ENCODE data around the gene PA2G4.
A peak's percentile ranks its signal among the peaks of the same experiment; 100 is the strongest.

The PA2G4 gene

DNA sequence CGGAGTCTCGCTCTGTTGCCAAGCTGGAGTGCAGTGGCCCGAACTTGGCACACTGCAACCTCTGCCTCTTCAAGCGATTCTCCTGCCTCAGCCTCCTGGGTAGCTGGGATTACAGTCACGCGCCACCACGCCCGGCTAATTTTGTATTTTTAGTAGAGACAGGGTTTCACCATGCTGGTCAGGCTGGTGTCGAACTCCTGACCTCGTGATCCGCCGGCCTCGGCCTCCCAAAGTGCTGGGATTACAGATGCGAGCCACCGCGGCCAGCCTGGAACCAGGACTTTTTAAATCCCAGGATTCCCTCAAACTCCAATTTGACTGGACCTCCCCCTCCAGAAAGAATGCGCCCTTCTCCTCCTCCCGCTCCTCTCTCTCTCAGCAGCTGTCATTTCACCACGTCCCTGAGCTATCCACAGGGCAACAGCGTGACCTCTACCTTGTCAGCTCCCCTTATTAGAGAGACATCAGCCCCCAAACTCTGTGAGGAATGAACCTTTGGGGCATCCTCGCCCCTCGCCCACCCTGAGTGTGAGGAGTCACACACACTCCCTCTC, 25.7 kb downstream of the PA2G4 start:
- Histone ChIP-seq H3K36me3 (ENCODE audit: control insufficient read depth, insufficient read depth, low read length) (peaks cover 10% of the 10 kb centered on the region), H3K27me3 (replicated peaks; ENCODE audit: control insufficient read depth, insufficient read depth, low read length) (no peaks in the 10 kb centered on the region), H3K4me3 (replicated peaks; ENCODE audit: low read depth, low read length) (peak overlapping the region; percentile 76)
- TF ChIP-seq CTCF (IDR thresholded peaks at IDR 0.05; ENCODE audit: insufficient read depth, low read length, poor library complexity, severe bottlenecking) = no peak
- DNase-seq (ENCODE audit: extremely low read depth, insufficient read length) = no peak

GRCh38 chr12:56130876-56131275, 26.5 kb downstream of the PA2G4 start:
- peaks cover 10% of the 10 kb centered on the region for H3K36me3 ChIP-seq (ENCODE audit: control insufficient read depth, insufficient read depth, low read length)
- no peak for TF ChIP-seq CTCF (IDR thresholded peaks at IDR 0.05; ENCODE audit: insufficient read depth, low read length, poor library complexity, severe bottlenecking)
- no peaks in the 10 kb centered on the region for H3K27me3 ChIP-seq (replicated peaks; ENCODE audit: control insufficient read depth, insufficient read depth, low read length)
- no peak for DNase-seq (ENCODE audit: extremely low read depth, insufficient read length)
- no peak overlapping the region for H3K4me3 ChIP-seq (replicated peaks; ENCODE audit: low read depth, low read length)

- H3K36me3 ChIP-seq (ENCODE audit: control insufficient read depth, insufficient read depth, low read length) = peaks cover 23% of the 10 kb centered on the region
- no peak for DNase-seq (ENCODE audit: extremely low read depth, insufficient read length)
- no peak for TF ChIP-seq CTCF (IDR thresholded peaks at IDR 0.05; ENCODE audit: insufficient read depth, low read length, poor library complexity, severe bottlenecking)
- no peaks in the 10 kb centered on the region for H3K27me3 ChIP-seq (replicated peaks; ENCODE audit: control insufficient read depth, insufficient read depth, low read length)
- H3K4me3 ChIP-seq (replicated peaks; ENCODE audit: low read depth, low read length) = no peak overlapping the region
Measured at GRCh38 chr12:56134897-56135296, 30.5 kb downstream of the PA2G4 start.

DNA sequence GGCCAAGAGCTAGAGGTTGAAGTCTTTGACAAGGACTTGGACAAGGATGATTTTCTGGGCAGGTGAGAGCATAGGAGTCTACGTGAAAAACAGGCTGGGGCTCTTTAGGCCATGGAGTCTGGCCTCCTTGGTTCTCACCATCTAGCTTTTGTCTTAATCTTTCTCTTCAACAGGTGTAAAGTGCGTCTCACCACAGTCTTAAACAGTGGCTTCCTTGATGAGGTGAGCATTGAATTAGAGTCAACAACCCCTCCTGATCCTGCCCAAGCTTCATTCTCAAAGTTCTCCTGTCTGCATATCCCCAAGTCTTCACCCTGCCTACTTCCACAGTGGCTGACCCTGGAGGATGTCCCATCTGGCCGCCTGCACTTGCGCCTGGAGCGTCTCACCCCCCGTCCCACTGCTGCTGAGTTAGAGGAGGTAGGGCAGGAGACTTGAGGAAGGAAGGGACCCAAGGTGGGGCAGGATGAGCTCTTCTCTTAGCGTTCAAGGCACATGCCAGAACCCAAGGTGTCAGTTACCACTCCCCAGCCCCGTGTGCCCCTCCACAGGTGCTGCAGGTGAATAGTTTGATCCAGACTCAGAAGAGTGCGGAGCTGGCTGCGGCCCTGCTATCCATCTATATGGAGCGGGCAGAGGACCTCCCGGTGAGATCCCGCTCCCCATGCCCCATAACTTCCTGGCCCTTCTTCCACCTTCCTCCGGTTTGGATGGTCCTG, 33.7 kb downstream of the PA2G4 start:
- no peaks in the 10 kb centered on the region for H3K27me3 ChIP-seq (replicated peaks; ENCODE audit: control insufficient read depth, insufficient read depth, low read length)
- no peak overlapping the region for H3K4me3 ChIP-seq (replicated peaks; ENCODE audit: low read depth, low read length)
- H3K36me3 ChIP-seq (ENCODE audit: control insufficient read depth, insufficient read depth, low read length) = peaks cover 27% of the 10 kb centered on the region
- TF ChIP-seq CTCF (IDR thresholded peaks at IDR 0.05; ENCODE audit: insufficient read depth, low read length, poor library complexity, severe bottlenecking) = no peak
- DNase-seq (ENCODE audit: extremely low read depth, insufficient read length) = no peak

DNA sequence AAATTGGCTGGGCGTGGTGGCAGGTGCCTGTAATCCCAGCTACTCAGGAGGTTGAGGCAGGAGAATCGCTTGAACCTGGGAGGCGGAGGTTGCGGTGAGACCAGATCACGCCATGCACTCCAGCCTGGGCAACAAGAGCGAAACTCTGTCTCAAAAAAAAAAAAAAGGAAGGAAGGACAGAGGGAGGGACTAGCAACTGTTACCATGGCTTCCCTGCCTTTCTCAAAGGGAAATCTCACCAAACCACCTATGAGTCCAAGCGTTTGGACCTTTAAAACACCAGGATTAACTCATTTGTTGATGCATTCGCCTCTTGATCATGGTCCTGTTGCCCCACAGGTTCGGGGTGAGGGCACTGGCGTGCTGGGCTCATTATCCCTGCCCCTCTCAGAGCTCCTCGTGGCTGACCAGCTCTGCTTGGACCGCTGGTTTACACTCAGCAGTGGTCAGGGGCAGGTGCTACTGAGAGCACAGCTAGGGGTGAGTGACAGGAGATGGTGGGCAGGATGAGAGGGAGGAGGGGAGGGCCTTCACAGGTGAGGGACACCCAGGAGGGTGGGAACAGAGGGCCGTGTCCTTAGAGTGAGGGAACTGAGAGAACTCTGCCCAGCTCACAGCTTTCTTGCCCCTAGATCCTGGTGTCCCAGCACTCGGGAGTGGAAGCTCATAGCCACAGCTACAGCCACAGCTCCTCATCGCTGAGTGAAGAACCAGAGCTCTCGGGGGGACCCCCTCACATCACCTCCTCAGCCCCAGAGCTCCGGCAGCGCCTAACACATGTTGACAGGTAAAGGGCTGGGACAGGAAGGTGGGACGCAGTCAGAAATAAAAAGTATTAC, 37.8 kb downstream of the PA2G4 start:
- no peak for DNase-seq (ENCODE audit: extremely low read depth, insufficient read length)
- TF ChIP-seq CTCF (IDR thresholded peaks at IDR 0.05; ENCODE audit: insufficient read depth, low read length, poor library complexity, severe bottlenecking) = no peak
- H3K27me3 ChIP-seq (replicated peaks; ENCODE audit: control insufficient read depth, insufficient read depth, low read length) = no peaks in the 10 kb centered on the region
- no peak overlapping the region for H3K4me3 ChIP-seq (replicated peaks; ENCODE audit: low read depth, low read length)
- peaks cover 33% of the 10 kb centered on the region for H3K36me3 ChIP-seq (ENCODE audit: control insufficient read depth, insufficient read depth, low read length)

Measured in GM06990 (cell line).